ENCODE results near the gene MLKL.

MLKL gene

GRCh38 chr16:74700438-74701225 is at the start of gene MLKL:
Gene MLKL, minus strand, starts transcription at chr16:74700862. Its CDS starts 5,105 bp downstream, at chr16:74695757.
- no peak for DNase-seq (ENCODE audit: low spot score)

- DNase-seq (ENCODE audit: low spot score) = no peak
Observed at GRCh38 chr16:74749291-74750055, 48.8 kb upstream of the MLKL start.

GRCh38 chr16:74748616-74749026 is 48.0 kb upstream of the MLKL start:
- peak; percentile 93 for DNase-seq (ENCODE audit: low spot score)

GRCh38 chr16:74747716-74748615 is 47.3 kb upstream of the MLKL start:
- DNase-seq (ENCODE audit: low spot score) = peak; percentile 87

- no peak for DNase-seq (ENCODE audit: low spot score)
Observed at GRCh38 chr16:74745926-74746325, 45.3 kb upstream of the MLKL start.

- no peak for DNase-seq (ENCODE audit: low spot score)
Observed at GRCh38 chr16:74745109-74745615, 44.5 kb upstream of the MLKL start.

GRCh38 chr16:74744566-74744965 is 43.9 kb upstream of the MLKL start:
- DNase-seq (ENCODE audit: low spot score) = no peak

GRCh38 chr16:74743668-74744299 is 43.1 kb upstream of the MLKL start:
- no peak for DNase-seq (ENCODE audit: low spot score)

GRCh38 chr16:74743045-74743667 is 42.5 kb upstream of the MLKL start:
- DNase-seq (ENCODE audit: low spot score) = no peak

GRCh38 chr16:74742051-74742481 is 41.4 kb upstream of the MLKL start:
- DNase-seq (ENCODE audit: low spot score) = no peak

GRCh38 chr16:74740795-74741304 is 40.2 kb upstream of the MLKL start:
- DNase-seq (ENCODE audit: low spot score) = peak; percentile 91

- no peak for DNase-seq (ENCODE audit: low spot score)
Observed at GRCh38 chr16:74739275-74739674, 38.6 kb upstream of the MLKL start.

- DNase-seq (ENCODE audit: low spot score) = no peak
Observed at GRCh38 chr16:74738816-74739215, 38.2 kb upstream of the MLKL start.

- no peak for DNase-seq (ENCODE audit: low spot score)
Observed at GRCh38 chr16:74738113-74738541, 37.5 kb upstream of the MLKL start.

- no peak for DNase-seq (ENCODE audit: low spot score)
Observed at GRCh38 chr16:74737521-74737920, 36.9 kb upstream of the MLKL start.

GRCh38 chr16:74736531-74737157 is 36.0 kb upstream of the MLKL start:
- DNase-seq (ENCODE audit: low spot score) = no peak

GRCh38 chr16:74735554-74735953 is 34.9 kb upstream of the MLKL start:
- DNase-seq (ENCODE audit: low spot score) = no peak

GRCh38 chr16:74735162-74735452 is 34.4 kb upstream of the MLKL start:
- DNase-seq (ENCODE audit: low spot score) = no peak

- no peak for DNase-seq (ENCODE audit: low spot score)
Observed at GRCh38 chr16:74734361-74735161, 33.9 kb upstream of the MLKL start.
